ENCODE data around the gene DPF3.

- TF ChIP-seq TEAD4 (IDR thresholded peaks at IDR 0.05) (no peak), ZBTB7A (IDR thresholded peaks at IDR 0.05; ENCODE audit: low read depth) (no peak), TCF12 (IDR thresholded peaks at IDR 0.05; ENCODE audit: low read depth) (no peak), CREB1 (IDR thresholded peaks at IDR 0.05; ENCODE audit: low read depth) (no peak), TAF1 (IDR thresholded peaks at IDR 0.05; ENCODE audit: low read depth) (no peak), CEBPB (IDR thresholded peaks at IDR 0.05) (no peak), REST (IDR thresholded peaks at IDR 0.05; ENCODE audit: low read depth) (no peak), EGR1 (IDR thresholded peaks at IDR 0.05) (no peak), YY1 (IDR thresholded peaks at IDR 0.05; ENCODE audit: low read depth) (no peak), EP300 (IDR thresholded peaks at IDR 0.05; ENCODE audit: borderline replicate concordance) (no peak), RAD21 (IDR thresholded peaks at IDR 0.05; ENCODE audit: low read depth) (no peak)
- TF ChIP-seq, protein P1, sequence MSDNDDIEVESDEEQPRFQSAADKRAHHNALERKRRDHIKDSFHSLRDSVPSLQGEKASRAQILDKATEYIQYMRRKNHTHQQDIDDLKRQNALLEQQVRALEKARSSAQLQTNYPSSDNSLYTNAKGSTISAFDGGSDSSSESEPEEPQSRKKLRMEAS (IDR thresholded peaks at IDR 0.05), result no peak
These were observed 262.5 kb downstream of the DPF3 start for GRCh38 chr14:72631401-72631800.
